NCI-H2196 (cell line): ENCODE measurements around the gene XPO1.
A peak's percentile ranks its signal among the peaks of the same experiment; 100 is the strongest.
"Not testable (repeated sequence)": the region's sequence is repeated elsewhere in the genome, so short reads cannot be mapped to it uniquely, and the experiment has no call there.

Source experiments
- DNase-seq: peaks from one replicate; lab custom pipeline; 2025; ENCODE audit not compliant: unreplicated experiment; lab: John Stamatoyannopoulos, UW

Gene XPO1

DNA sequence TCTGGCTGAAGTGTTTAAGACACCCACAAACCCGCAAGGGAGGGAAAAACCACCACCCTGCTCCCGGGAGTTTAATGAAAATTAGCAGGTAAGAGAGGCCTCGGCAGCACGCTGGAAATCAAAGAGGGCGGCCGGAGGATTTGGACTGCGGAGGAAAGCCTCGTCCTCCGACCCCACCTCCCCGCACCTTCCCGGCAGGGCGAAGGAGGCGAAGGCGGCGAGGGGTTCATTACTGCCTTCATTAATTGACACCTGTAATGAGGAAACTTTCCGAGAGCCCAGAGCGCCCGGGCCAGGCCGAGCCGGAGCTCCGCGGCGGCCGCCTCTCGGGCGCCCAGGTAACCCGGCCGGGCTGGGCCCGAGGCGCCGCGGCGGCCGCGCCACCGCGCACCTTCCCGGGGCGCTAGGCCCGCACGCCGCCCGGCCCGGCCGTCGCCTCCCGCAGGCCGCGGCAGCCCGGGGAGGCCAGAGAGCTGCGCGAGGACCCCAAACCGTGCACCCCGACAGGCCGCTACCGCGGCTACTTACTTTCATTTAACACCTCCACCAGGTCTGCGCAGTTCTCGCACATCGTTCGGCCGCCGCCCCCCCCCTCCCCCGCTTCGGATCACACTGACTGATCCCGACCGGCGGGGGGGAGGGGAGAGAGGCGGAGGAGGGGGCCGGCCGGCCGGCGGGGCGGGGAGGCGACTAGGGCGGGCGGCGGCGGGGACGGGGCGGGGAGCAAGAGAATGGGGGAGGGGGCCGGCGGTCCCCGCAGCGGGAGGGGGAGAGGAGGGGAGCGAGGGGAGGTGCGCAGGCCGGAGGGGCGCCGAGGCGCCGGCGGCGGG lies 67.8 kb downstream of the XPO1 start:
- peak; percentile 52 for DNase-seq

GRCh38 chr2:61469424-61470121 lies 68.6 kb downstream of the XPO1 start:
- no peak for DNase-seq

DNA sequence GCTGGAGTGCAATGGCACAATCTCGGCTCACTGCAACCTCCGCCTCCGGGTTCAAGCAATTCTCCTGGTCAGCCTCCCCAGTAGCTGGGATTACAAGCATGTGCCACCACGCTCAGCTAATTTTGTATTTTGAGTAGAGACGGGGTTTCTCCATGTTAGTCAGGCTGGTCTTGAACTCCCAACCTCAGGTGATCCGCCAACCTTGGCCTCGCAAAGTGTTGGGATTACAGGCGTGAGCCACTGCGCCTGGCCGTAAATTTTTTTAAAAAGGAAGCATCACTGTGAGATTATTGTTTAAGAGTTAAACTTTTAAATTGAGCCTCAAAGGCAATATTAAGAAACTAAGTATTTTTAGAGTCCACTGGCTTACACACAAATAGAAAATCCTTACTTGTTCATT lies 69.9 kb downstream of the XPO1 start:
- DNase-seq = not testable (repeated sequence)

- no peak for DNase-seq
These were observed 73.1 kb downstream of the XPO1 start for GRCh38 chr2:61465045-61465444.

DNA sequence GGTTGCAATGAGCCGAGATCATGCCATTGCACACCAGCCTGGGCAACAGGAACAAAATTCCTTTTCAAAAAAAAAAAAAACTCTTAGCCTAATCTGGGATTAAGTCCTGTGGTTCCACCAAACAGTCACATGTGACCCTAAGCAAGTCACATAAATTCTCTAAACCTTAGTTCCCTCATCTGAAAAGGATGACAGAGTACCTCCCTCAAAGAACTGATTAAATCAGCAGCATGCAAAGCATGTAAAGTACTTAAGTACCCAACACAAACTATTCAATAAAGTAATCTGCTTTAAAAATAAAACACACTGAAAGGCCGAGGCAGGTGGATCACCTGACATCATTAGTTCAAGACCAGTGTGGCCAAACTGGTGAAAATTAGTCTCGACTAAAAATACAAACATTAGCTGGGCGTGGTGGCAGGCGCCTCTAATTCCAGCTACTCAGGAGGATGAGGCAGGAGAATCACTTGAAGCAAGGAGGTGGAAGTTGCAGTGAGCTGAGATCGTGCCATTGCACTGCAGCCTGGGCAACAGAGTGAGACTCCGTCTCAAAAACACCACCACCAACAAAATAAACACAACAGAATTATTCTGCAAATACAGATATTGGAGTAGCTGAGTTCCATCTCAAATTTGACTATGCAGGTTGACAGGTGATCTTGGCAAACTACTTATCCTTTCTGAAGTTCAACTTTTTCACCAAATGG lies 74.2 kb downstream of the XPO1 start:
- DNase-seq = no peak

DNA sequence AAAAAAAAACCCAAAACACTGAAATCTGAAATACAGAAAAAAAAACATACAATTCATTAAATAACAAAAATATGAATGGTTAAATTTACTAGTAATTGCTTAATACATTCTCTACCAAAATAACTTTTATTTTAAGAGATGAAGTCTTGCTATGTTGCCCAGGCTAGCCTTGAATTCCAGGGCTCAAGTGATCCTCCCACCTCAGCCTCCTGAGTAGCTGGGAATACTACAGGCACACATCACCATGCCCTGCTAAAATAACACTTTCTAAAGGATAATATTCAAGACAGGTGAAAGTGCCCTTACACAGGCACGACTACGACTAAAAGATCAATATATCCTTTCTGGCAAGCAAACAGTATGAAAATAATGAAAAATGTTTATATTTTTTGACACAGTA lies 76.8 kb downstream of the XPO1 start:
- DNase-seq = no peak

GRCh38 chr2:61460163-61460562 lies 78.0 kb downstream of the XPO1 start:
- no peak for DNase-seq

DNA sequence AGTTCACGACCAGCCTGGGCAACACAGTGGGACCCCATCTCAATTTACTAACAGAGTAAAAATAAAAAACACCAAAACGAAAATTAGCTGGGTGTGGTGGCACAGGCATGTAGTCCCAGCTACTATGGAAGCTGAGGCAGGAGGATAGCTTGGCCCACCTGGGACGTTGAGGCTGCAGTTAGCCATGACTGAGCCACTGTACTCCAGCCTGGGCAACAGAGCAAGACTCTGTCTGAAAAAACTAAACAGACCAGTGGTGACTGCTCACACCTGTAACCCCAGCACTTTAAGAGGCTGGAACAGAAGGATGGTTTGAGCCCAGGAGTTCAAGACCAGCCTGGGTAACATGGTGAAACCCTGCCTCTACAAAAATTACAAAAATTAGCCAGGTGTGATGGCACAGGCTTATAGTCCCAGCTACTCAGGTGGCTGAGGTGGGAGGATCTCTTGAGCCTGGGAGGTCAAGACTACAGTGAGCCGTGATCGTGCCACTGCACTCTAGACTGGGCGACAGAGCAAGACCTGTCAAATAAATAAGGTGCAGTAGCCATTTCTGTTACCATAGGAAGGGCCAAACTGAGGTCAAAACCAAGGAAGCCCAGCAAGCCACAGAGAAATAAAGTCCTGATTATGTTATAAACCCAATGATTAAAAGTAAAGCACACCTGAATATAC lies 81.3 kb downstream of the XPO1 start:
- no peak for DNase-seq

GRCh38 chr2:61456070-61456745 lies 81.9 kb downstream of the XPO1 start:
- DNase-seq = no peak

DNA sequence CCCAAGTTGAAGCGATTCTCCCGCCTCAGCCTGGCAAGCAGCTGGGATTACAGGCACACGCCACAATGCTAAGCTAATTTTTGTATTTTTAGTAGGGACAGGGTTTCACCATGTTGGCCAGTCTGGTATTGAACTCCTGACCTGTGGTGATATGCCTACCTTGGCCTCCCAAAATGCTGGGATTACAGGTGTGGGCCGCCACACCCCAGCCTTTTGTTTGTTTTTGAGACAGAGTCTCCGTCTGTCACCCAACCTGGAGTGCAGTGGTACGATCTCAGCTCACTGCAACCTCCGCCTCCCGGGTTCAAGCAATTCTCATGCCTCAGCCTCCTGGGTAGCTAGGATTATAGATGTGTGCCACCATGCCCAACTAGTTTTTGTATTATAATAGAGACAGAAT lies 83.2 kb downstream of the XPO1 start:
- DNase-seq = not testable (repeated sequence)

DNA sequence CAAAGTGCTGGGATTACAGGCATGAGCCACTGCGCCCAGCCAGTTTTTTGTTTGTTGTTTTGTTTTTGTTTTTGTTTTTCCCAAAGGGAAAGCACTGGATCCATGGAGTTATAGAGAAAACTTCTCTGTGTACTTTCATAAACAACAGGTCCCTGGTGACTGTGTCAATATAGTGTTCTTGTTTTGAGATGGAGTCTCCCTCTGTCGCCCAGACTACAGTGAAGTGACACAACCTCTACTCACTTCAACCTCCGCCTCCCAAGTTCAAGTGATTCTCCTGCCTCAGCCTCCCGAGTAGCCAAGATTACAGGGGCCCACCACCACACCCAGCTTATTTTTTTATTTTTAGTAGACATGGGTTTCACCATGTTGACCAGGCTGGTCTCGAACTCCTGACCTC lies 83.8 kb downstream of the XPO1 start:
- DNase-seq = no peak

DNA sequence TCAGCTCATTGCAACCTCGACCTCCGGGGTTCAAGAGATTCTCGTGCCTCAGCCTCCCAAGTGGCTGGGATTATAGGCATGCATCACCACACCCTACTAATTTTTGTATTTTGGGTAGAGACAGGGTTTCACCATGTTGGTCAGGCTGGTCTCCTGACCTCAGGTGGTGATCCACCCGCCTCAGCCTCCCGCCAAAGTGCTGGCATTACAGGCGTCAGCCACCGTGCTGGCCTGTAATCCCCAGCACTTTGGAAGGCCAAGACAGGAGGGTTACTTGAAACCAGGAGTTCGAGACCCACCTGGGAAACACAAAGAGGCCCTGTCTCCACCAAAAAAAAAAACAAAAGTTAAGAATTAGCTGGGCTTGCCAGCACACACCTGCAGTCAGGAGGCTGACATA lies 85.8 kb downstream of the XPO1 start:
- no peak for DNase-seq

- no peak for DNase-seq
These were observed 87.0 kb downstream of the XPO1 start for GRCh38 chr2:61451178-61451577.

DNA sequence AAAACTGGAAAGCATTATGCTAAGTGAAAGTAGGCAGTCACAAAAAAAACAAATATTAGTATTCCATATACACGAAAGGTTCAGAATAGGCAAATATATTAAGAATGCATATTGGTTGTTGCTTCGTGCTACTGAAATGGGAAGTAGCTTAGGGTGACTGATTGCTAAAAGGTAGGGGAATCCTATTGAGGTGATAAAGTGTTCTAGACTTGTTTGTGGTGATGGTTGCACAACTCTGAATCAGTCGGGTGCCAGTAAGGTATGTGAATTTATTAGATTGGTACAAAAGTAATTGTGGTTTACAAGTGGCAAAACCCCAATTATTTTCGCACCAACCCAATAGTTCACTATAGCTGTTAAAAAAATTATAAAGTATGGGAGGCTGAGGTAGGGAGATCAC lies 88.0 kb downstream of the XPO1 start:
- no peak for DNase-seq

DNA sequence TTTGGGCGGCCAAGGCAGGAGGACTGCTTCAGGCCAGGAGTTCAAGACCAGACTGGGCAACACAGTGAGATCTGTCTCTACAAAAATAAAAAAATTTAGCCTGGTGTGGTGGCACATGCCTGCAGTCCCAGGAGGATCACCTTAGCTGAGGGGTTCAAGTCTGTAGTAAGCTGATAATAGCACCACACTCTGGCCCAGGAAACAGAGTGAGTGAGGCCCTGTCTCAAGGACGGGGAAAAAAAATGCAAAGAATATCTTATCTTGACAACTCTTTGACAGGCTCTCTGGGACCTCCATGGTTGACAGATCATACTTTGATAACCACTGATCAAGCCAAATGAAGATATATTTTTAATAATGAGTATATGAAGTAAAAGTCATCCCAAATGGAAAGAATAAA lies 89.9 kb downstream of the XPO1 start:
- no peak for DNase-seq

- DNase-seq = not testable (repeated sequence)
These were observed 91.2 kb downstream of the XPO1 start for GRCh38 chr2:61446971-61447370.

DNA sequence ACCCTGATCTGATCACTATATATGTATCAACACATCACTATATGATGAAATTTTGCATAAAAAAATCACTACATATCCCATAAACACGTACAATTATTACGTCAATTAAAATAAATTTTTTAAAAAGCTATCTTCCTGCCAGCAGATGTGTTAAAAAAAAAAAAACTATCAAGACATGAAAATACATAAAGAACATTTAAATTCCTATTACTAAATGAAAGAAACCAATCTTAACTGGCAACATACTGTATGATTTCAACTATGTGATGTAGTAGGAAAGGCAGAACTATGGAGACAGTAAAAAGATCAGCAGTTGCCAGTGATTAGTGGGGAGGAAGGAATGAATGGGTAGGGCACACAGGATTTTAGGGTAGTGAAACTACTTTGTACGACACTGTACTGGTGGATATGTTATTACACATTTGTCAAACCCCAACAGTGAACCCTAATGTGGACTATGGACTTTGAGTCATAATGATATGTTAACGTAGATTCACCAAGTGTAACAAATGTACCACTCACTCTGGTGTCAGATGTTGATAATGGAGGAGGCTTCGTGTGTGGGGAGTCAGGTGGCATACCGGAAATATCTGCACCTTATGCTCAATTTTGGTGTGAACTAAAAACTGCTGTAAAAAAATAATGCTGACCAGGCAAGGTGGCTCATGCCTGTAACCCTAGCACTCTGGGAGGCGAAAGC lies 94.7 kb downstream of the XPO1 start:
- DNase-seq = no peak

DNA sequence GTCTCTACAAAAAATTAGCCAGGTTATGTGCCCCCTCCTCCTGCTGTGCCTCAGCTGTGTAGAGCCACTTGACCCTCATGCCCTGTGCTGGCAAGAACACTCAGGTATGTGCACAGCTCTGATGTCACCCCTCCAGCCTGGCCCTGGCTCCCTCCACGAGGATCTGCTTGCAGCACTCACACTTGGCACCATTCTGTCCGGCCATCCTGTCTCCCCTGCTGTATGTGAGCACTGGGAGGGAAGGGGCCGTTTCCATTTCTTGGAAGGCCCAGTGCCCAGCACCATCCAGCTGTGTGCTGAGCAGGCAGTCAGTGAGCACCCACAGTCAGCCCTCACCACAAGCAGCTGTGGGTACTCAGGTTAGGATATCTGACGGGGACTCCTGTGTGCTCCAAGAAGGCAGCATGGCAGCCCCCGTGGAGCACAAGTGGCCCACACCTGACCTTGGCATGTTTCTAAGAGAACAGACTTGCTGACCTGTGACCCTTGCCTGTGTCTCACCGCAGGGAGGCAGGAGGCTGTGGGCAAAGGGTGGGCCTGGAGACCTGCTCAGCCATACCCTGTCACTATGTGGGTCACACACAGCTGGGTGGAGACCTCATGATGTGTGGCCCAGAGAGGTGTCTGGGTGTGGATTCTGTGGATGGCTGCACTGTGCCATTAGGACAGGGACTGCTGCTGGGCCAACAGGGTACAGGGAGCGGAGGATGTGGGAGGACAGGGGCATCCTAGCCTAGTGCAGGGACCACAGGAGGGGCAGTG lies 98.7 kb downstream of the XPO1 start:
- DNase-seq = peak; percentile 54

GRCh38 chr2:61438670-61439069 lies 99.5 kb downstream of the XPO1 start:
- DNase-seq = no peak
